GM12891 (cell line): Measurements from ENCODE around the gene UGT1A7.

Experiments used
- POLR2A ChIP-seq: IDR thresholded peaks from 2 replicates; pipeline ENCODE4 v1.6.1; 2011; ENCODE audit warnings: low read depth, low read length, control low read depth
- POLR2AphosphoS5 ChIP-seq: IDR thresholded peaks from 2 replicates; pipeline ENCODE4 v1.6.1; 2011; ENCODE audit warnings: low read depth, low read length, control low read depth
- SPI1 ChIP-seq: IDR thresholded peaks from 2 replicates; pipeline ENCODE4 v1.6.1; 2011; ENCODE audit warnings: low read depth, low read length, control low read depth

GRCh38 chr2:233668605-233669260 lies 13.0 kb upstream of the UGT1A7 start:
- TF ChIP-seq POLR2AphosphoS5 (no peak), POLR2A (no peak), SPI1 (no peak)
